Measurements from ENCODE around the gene ARHGAP20. TPM values are rescaled to one million over a fixed set of nuclear protein-coding genes. Genes with fewer than 3 reads are reported as not detected.

The ARHGAP20 gene
- total and polyA plus RNA-seq, 2 of the 4 experiments (the other 2 are of a cell fraction) = 1.4 to 2.5 TPM

GRCh38 chr11:110598725-110599124 is 113.5 kb downstream of the ARHGAP20 start:
- H4K5ac ChIP-seq (ENCODE audit: low read depth, low read length) = no peak overlapping the region
- intact Hi-C loops (cut with micrococcal nuclease) = no loop called here
- no peak overlapping the region for H3K23ac ChIP-seq (ENCODE audit: low read depth, low read length)
- H2BK5ac ChIP-seq (ENCODE audit: low read depth, low read length, poor library complexity, severe bottlenecking) = no peak overlapping the region
- H3K4me1 ChIP-seq (ENCODE audit: control insufficient read depth, insufficient read depth, low read length) = no peaks in the 10 kb centered on the region
- no TSS peak for BruUV-seq (replicated peaks)
- H3K9me3 ChIP-seq (ENCODE audit: control insufficient read depth, insufficient read depth, low read length) = peaks cover 9% of the 10 kb centered on the region; the same call in 1 of the 2 replicates
- no peak overlapping the region for H4K91ac ChIP-seq (ENCODE audit: insufficient read depth, low read depth, low read length)
- no peaks in the 10 kb centered on the region for H4K20me1 ChIP-seq (ENCODE audit: insufficient read depth, low read length)
- H3K4ac ChIP-seq (ENCODE audit: low read depth, low read length) = no peak overlapping the region
- no peak overlapping the region for H4K8ac ChIP-seq (ENCODE audit: low read depth in 2 of 2, low read length in 2 of 2)
- H3K9me1 ChIP-seq (ENCODE audit: insufficient read depth, low read length) = no peaks in the 10 kb centered on the region
- H2AK5ac ChIP-seq (ENCODE audit: low read depth, low read length) = no peak overlapping the region
- ATAC-seq (ENCODE audit: low read depth) (no peak), DNase-seq (no peak)
- H3K36me3 ChIP-seq (ENCODE audit: control insufficient read depth, insufficient read depth, low read length) = peaks cover 11% of the 10 kb centered on the region
- H3K14ac ChIP-seq (replicated peaks; ENCODE audit: low read depth, low read length) = no peak overlapping the region
- ChIA-PET CTCF (interaction anchor here (0.5 kb wide), 1 partner anchor 438 kb away, joined by 3 read pairs; no protein-coding TSS in a partner anchor), POLR2A (ENCODE audit: unreplicated experiment) (no interaction called here)
- H2BK20ac ChIP-seq (ENCODE audit: low read depth, low read length) = no peak overlapping the region
- TF ChIP-seq NFE2L2 (IDR thresholded peaks at IDR 0.05; ENCODE audit: low read depth, low read length) (no peak), CEBPB (IDR thresholded peaks at IDR 0.05; ENCODE audit: low read depth, low read length) (no peak), SMC3 (IDR thresholded peaks at IDR 0.05; ENCODE audit: low read depth, low read length) (no peak)
- 100% methylated on average over 1 of the region's 1 CpG; no CpG with 5 or more reads in 1 of the 2 experiments for WGBS, 2 experiments (ENCODE audit: extremely low coverage in 2 of 2, insufficient read length in 1 of 2)
- dilution Hi-C loops (cut with HindIII; ENCODE audit: low sequenced_read_pairs, unreplicated experiment) = no loop called here
- H2BK15ac ChIP-seq (ENCODE audit: low read depth, low read length) = no peak overlapping the region
- H3K18ac ChIP-seq (ENCODE audit: low read depth, low read length) = no peak overlapping the region
- no peak overlapping the region for H3K4me3 ChIP-seq (ENCODE audit: insufficient read depth, low read depth, low read length)
- no peak overlapping the region for H3K27ac ChIP-seq (ENCODE audit: insufficient read depth, low read length)
- in situ Hi-C loops (cut with MboI; ENCODE audit: low sequenced_read_pairs) = no loop called here
- no peak overlapping the region for H3K56ac ChIP-seq (ENCODE audit: extremely low read depth, insufficient read depth, low read length)
- H3K27me3 ChIP-seq (ENCODE audit: control insufficient read depth, insufficient read depth, low read length) = no peaks in the 10 kb centered on the region
- no peak overlapping the region for H2AFZ ChIP-seq (replicated peaks; ENCODE audit: low read length, poor library complexity)
- H2BK120ac ChIP-seq (ENCODE audit: low read depth, low read length) = no peak overlapping the region
- H2AK9ac ChIP-seq (replicated peaks; ENCODE audit: low read depth, low read length, poor library complexity) = no peak overlapping the region
- no peak overlapping the region for H3K9ac ChIP-seq (ENCODE audit: low read depth, low read length)
- no peaks in the 10 kb centered on the region for H3K79me1 ChIP-seq (ENCODE audit: low read depth in 1 of 2, low read length in 2 of 2)
- no peak overlapping the region for H3K4me2 ChIP-seq (ENCODE audit: low read depth, low read length)
